ENCODE results near the gene TVP23C. TPM values are rescaled to one million over a fixed set of nuclear protein-coding genes. Genes with fewer than 3 reads are reported as not detected.
"Not testable (repeated sequence)": the region's sequence is repeated elsewhere in the genome, so short reads cannot be mapped to it uniquely, and the experiment has no call there.

Gene TVP23C
- total RNA-seq, 2 experiments from 2014 or later: 6.5 TPM

DNA sequence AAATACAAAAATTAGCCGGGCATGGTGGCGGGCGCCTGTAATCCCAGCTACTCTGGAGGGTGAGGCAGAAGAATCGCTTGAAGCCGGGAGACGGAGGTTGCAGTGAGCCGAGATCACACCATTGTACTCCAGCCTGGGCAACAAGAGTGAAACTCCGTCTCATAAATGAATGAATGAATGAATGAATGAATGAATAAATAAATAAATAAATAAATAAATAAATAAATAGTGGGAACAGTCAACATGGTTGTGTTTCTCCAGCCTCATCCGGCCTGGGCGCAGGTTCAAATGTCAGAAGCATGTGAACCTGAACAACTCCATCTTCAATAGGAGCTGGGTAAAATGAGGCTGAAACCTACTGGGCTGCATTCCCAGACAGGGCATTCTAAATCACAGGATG, 1.8 kb downstream of the TVP23C start:
- H3K4me1 Mint-ChIP-seq (ENCODE audit: low read depth); DNase-seq; intact Hi-C loops (cut with micrococcal nuclease); H3K9me3 Mint-ChIP-seq; H3K4me3 Mint-ChIP-seq; CTCF ChIA-PET; H3K36me3 Mint-ChIP-seq (ENCODE audit: low read depth); H3K27ac Mint-ChIP-seq; H3K27me3 Mint-ChIP-seq (ENCODE audit: low read depth): not testable (repeated sequence)

- intact Hi-C loops (cut with micrococcal nuclease); H3K36me3 Mint-ChIP-seq (ENCODE audit: low read depth); H3K4me1 Mint-ChIP-seq (ENCODE audit: low read depth); DNase-seq; H3K27ac Mint-ChIP-seq; H3K27me3 Mint-ChIP-seq (ENCODE audit: low read depth); H3K9me3 Mint-ChIP-seq; H3K4me3 Mint-ChIP-seq; CTCF ChIA-PET: not testable (repeated sequence)
Observed at GRCh38 chr17:15558403-15559105, 4.7 kb downstream of the TVP23C start.

GRCh38 chr17:15557334-15557832, 5.9 kb downstream of the TVP23C start:
- DNase-seq; CTCF ChIA-PET; H3K9me3 Mint-ChIP-seq; H3K27ac Mint-ChIP-seq; H3K4me3 Mint-ChIP-seq; H3K27me3 Mint-ChIP-seq (ENCODE audit: low read depth); H3K4me1 Mint-ChIP-seq (ENCODE audit: low read depth); H3K36me3 Mint-ChIP-seq (ENCODE audit: low read depth); intact Hi-C loops (cut with micrococcal nuclease): not testable (repeated sequence)

DNA sequence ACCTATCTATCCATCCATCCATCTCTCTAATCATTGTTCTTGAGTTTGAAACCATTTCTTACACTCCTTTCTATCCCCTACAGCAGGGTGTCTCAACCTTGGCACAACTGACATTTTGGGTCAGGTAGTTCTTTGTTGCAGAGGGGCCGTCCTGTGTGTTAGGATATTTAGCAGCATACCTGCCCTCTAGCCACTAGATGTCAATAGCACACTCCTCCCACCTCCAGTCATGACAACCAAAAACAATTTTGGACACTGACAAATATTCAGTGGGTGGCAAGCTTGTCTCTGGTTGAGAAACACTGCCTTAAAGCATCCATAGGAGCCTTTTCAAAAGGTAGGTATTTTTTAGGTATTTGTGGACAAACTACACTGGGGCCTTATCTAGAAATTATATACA, 10.4 kb downstream of the TVP23C start:
- H3K27me3 Mint-ChIP-seq (ENCODE audit: low read depth); H3K36me3 Mint-ChIP-seq (ENCODE audit: low read depth); DNase-seq; H3K4me1 Mint-ChIP-seq (ENCODE audit: low read depth); H3K4me3 Mint-ChIP-seq; intact Hi-C loops (cut with micrococcal nuclease); CTCF ChIA-PET; H3K9me3 Mint-ChIP-seq; H3K27ac Mint-ChIP-seq: not testable (repeated sequence)

DNA sequence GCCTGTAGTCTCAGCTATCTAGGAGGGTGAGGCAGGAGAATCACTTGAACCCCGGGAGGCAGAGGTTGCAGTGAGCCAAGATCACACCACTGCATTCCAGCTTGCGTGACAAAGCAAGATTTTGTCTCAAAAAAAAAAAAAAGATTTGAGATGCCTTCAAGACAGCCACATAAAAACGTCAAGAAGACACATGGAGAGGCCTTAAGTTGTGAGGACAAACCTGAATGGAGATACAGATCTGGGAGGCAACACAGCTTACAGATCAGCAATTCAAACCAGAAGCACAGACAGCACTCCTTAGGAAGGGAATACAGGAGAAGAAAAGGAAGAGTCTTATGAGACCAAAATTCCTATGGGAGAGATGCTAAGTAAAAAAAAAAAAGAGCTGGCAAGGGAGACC, 13.7 kb downstream of the TVP23C start:
- intact Hi-C loops (cut with micrococcal nuclease); H3K27me3 Mint-ChIP-seq (ENCODE audit: low read depth); DNase-seq; H3K36me3 Mint-ChIP-seq (ENCODE audit: low read depth); H3K27ac Mint-ChIP-seq; H3K4me3 Mint-ChIP-seq; H3K4me1 Mint-ChIP-seq (ENCODE audit: low read depth); H3K9me3 Mint-ChIP-seq: not testable (repeated sequence)
- CTCF ChIA-PET: interaction anchor here (0.7 kb wide), 1 partner anchor 214 kb away, joined by 3 read pairs; no protein-coding TSS in a partner anchor

- H3K36me3 Mint-ChIP-seq (ENCODE audit: low read depth); H3K27ac Mint-ChIP-seq; H3K9me3 Mint-ChIP-seq; H3K4me1 Mint-ChIP-seq (ENCODE audit: low read depth); intact Hi-C loops (cut with micrococcal nuclease); H3K4me3 Mint-ChIP-seq; H3K27me3 Mint-ChIP-seq (ENCODE audit: low read depth); DNase-seq; CTCF ChIA-PET: not testable (repeated sequence)
Observed at GRCh38 chr17:15546604-15547003, 16.7 kb downstream of the TVP23C start.

- H3K27me3 Mint-ChIP-seq (ENCODE audit: low read depth); CTCF ChIA-PET; H3K36me3 Mint-ChIP-seq (ENCODE audit: low read depth); H3K4me1 Mint-ChIP-seq (ENCODE audit: low read depth); intact Hi-C loops (cut with micrococcal nuclease); H3K4me3 Mint-ChIP-seq; H3K27ac Mint-ChIP-seq; DNase-seq; H3K9me3 Mint-ChIP-seq: not testable (repeated sequence)
Observed at GRCh38 chr17:15540371-15541219, 22.7 kb downstream of the TVP23C start.

DNA sequence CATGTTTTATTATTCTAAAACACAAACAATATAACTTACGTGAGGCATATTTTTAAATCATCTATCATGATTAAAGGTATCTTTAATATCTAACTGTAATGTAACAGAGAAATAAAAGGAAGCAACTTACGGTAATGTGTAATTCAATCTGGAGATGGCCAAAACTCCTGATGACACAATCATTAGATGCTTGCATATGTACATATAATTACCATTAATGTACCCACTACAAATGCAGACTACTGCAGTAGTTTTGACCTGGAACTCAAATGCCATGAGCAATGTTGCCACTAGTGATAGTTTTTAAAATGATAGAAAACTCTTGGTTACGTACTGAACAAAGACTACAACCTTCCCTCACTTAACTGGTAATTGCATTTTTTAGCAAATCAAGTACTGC, 30.2 kb downstream of the TVP23C start:
- CTCF ChIA-PET; H3K27ac Mint-ChIP-seq; DNase-seq; H3K4me3 Mint-ChIP-seq; H3K9me3 Mint-ChIP-seq; H3K36me3 Mint-ChIP-seq (ENCODE audit: low read depth); H3K4me1 Mint-ChIP-seq (ENCODE audit: low read depth); H3K27me3 Mint-ChIP-seq (ENCODE audit: low read depth); intact Hi-C loops (cut with micrococcal nuclease): not testable (repeated sequence)

GRCh38 chr17:15526292-15527218, 36.7 kb downstream of the TVP23C start:
- H3K27ac Mint-ChIP-seq; H3K4me1 Mint-ChIP-seq (ENCODE audit: low read depth); H3K36me3 Mint-ChIP-seq (ENCODE audit: low read depth); H3K9me3 Mint-ChIP-seq; H3K27me3 Mint-ChIP-seq (ENCODE audit: low read depth); H3K4me3 Mint-ChIP-seq; intact Hi-C loops (cut with micrococcal nuclease): not testable (repeated sequence)
- CTCF ChIA-PET: interaction anchor here (0.7 kb wide), 1 partner anchor 268 kb away, joined by 4 read pairs; no protein-coding TSS in a partner anchor
- DNase-seq: peak; percentile 15

DNA sequence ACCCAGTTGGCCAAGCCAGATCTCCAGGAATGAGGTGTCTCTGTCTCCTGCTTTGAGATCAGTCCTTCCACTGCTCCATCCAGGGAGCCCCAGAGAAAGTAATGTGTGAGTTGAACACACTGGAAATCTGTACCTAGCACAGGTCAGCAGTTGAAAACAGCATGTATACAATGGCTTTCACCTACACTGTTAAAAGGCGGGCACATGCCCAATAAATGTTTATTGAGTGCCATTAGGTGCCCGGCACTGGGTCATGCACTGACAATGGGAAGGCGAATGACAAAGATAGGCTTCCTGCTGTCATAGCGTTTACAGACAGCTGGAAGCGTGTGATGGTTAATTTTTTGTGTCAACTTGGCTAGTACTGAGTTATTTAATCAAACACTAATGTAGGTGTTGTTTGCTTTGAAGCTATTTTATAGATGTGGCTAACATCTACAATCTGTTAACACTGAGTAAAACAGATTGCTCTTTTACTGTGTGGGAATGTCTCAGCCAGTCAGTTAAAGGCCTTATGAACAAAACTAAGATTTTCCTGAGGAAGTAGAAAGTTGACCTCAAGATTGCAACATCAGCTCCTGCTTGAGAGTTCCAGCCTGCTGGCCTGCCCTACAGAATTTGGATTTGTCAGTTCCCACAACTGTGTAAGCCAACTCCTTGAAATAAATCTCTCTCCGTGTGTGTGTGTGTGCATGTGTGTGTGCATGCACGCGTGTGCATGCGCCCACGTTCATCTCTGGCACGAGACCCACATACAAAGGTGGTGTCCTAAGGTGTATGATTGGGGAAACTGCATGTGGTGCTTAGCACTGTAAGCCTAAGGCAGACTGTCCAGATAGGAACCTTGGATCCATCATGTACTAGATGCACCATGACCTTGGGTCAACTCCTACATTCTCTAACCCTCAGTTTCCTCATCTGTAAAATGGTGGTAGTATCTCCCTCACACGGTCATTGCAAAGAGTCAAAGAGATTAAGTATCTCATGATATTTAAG, 38.0 kb downstream of the TVP23C start:
- intact Hi-C loops (cut with micrococcal nuclease); H3K36me3 Mint-ChIP-seq (ENCODE audit: low read depth); DNase-seq; H3K4me1 Mint-ChIP-seq (ENCODE audit: low read depth); H3K27ac Mint-ChIP-seq; H3K27me3 Mint-ChIP-seq (ENCODE audit: low read depth); H3K9me3 Mint-ChIP-seq; H3K4me3 Mint-ChIP-seq: not testable (repeated sequence)
- CTCF ChIA-PET: interaction anchor here (0.7 kb wide), 1 partner anchor 267 kb away, joined by 4 read pairs; no protein-coding TSS in a partner anchor

DNA sequence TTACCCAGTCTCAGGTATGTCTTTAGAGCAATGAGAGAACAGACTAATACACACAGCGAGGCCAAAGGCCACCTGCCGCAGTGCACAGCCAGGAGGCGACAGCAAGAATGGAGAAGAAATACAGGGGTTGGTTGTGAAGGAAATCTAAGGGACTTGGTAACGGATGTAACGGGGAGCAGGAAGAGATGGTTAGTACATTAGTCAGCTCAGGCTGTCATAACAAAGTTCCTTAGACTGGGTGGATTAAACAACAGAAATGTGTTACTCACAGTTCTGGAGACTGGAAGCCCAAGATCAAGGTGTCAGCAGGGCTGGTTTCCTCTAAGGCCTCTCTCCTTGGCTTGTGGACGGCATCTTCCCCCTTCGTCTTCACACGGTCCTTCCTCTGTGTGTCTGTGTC, 47.1 kb downstream of the TVP23C start:
- H3K4me3 Mint-ChIP-seq: no peak overlapping the region
- no peaks in the 10 kb centered on the region for H3K9me3 Mint-ChIP-seq
- no peaks in the 10 kb centered on the region for H3K27me3 Mint-ChIP-seq (ENCODE audit: low read depth)
- intact Hi-C loops (cut with micrococcal nuclease): no loop called here
- no peaks in the 10 kb centered on the region for H3K4me1 Mint-ChIP-seq (ENCODE audit: low read depth)
- H3K27ac Mint-ChIP-seq: no peak overlapping the region
- H3K36me3 Mint-ChIP-seq (ENCODE audit: low read depth): peaks cover 3% of the 10 kb centered on the region
- no peak for DNase-seq
- CTCF ChIA-PET: no interaction called here

Measured in activated naive CD4-positive, alpha-beta T cell treated with anti-CD3 and anti-CD28 coated beads for 36 hours (primary cell).